HG03442 (cell line): ENCODE data around the gene VPREB1.
A peak's percentile ranks its signal among the peaks of the same experiment; 100 is the strongest.
"Not testable (repeated sequence)": the region's sequence is repeated elsewhere in the genome, so short reads cannot be mapped to it uniquely, and the experiment has no call there.

Experiments
- ATAC-seq: cut with Tn5 transposase; IDR thresholded peaks from one replicate; pipeline ENCODE4 v1.9.1; 2021; ENCODE audit warnings: mild to moderate bottlenecking, moderate library complexity; ENCODE audit not compliant: unreplicated experiment

VPREB1 gene

GRCh38 chr22:22244316-22245250 is at the start of gene VPREB1:
VPREB1 (plus strand) TSS chr22:22244786; CDS start chr22:22244814, 28 bp downstream.
- ATAC-seq = no peak

- ATAC-seq = no peak
These were observed 49.7 kb upstream of the VPREB1 start for GRCh38 chr22:22194931-22195264.

- ATAC-seq = no peak
These were observed 49.1 kb upstream of the VPREB1 start for GRCh38 chr22:22195265-22196017.

GRCh38 chr22:22196018-22196533 is 48.5 kb upstream of the VPREB1 start:
- ATAC-seq = peak; percentile 69

GRCh38 chr22:22196833-22197477 is 47.6 kb upstream of the VPREB1 start:
- no peak for ATAC-seq

GRCh38 chr22:22197993-22198402 is 46.6 kb upstream of the VPREB1 start:
- ATAC-seq = no peak

- no peak for ATAC-seq
These were observed 45.8 kb upstream of the VPREB1 start for GRCh38 chr22:22198751-22199150.

GRCh38 chr22:22199634-22200033 is 45.0 kb upstream of the VPREB1 start:
- no peak for ATAC-seq

- ATAC-seq = no peak
These were observed 43.9 kb upstream of the VPREB1 start for GRCh38 chr22:22200569-22201184.

- no peak for ATAC-seq
These were observed 43.2 kb upstream of the VPREB1 start for GRCh38 chr22:22201185-22201929.

GRCh38 chr22:22201930-22202343 is 42.6 kb upstream of the VPREB1 start:
- ATAC-seq = no peak

- no peak for ATAC-seq
These were observed 41.3 kb upstream of the VPREB1 start for GRCh38 chr22:22203048-22203971.

- peak; percentile 63 for ATAC-seq
These were observed 36.6 kb upstream of the VPREB1 start for GRCh38 chr22:22207845-22208564.

- no peak for ATAC-seq
These were observed 35.9 kb upstream of the VPREB1 start for GRCh38 chr22:22208652-22209051.

GRCh38 chr22:22209080-22209640 is 35.4 kb upstream of the VPREB1 start:
- ATAC-seq = not testable (repeated sequence)

GRCh38 chr22:22210375-22210774 is 34.2 kb upstream of the VPREB1 start:
- peak; percentile 43 for ATAC-seq

- no peak for ATAC-seq
These were observed 33.4 kb upstream of the VPREB1 start for GRCh38 chr22:22210889-22211833.
